Stomach (tissue), 9 donors: ENCODE data around the gene TUBA1A. TPM values are rescaled to one million over a fixed set of nuclear protein-coding genes. Genes with fewer than 3 reads are reported as not detected.
"Not testable (repeated sequence)": the region's sequence is repeated elsewhere in the genome, so short reads cannot be mapped to it uniquely, and the experiment has no call there.

Experiments
- DNase-seq, 2 donors: peaks; one replicate each; pipeline versions ENCODE4 v3.0.0 to v3.0.0-alpha.2; 2013 to 2019
- H3K27ac ChIP-seq, 5 donors: fragments of 200-600 bp in 4 of 5; sonication (generic) in 4 of 5; one replicate each; pipeline ENCODE4 v1.5.1; 2013 to 2019; ENCODE audit warnings: mild to moderate bottlenecking in 1 of 5, moderate library complexity in 1 of 5
- H3K27me3 ChIP-seq, 3 donors: fragments of 200-600 bp; sonication (generic); one replicate each; pipeline ENCODE4 v1.5.1; 2017 to 2019; ENCODE audit warnings: mixed run types in 1 of 3
- H3K36me3 ChIP-seq, 4 donors: fragments of 200-600 bp; sonication (generic); 1 replicate in 3 of 4; 2 replicates in 1 of 4; pipeline ENCODE4 v1.5.1; 2016 to 2019
- H3K4me1 ChIP-seq, 4 donors: fragments of 200-600 bp; sonication (generic); one replicate each; pipeline ENCODE4 v1.5.1; 2016 to 2019
- H3K4me3 ChIP-seq, 4 donors: fragments of 200-600 bp; sonication (generic) in 3 of 4; one replicate each; pipeline ENCODE4 v1.5.1; 2016 to 2019; ENCODE audit warnings: mild to moderate bottlenecking in 1 of 4
- H3K9me3 ChIP-seq, 4 donors: fragments of 200-600 bp; sonication (generic); one replicate each; pipeline ENCODE4 v1.5.1; 2016 to 2019
- CTCF ChIP-seq, 7 experiments: fragments of 450-650 bp in 4 of 7; fragments of 200-600 bp in 3 of 7; sonication (generic) in 3 of 7; IDR thresholded peaks; one replicate each; pipeline ENCODE4 v1.5.1; 2016 to 2019; ENCODE audit warnings: antibody characterized with exemption in 7 of 7, control low read depth in 2 of 7, mild to moderate bottlenecking in 1 of 7
- EP300 ChIP-seq: sonication (generic); formaldehyde crosslinking; IDR thresholded peaks from one replicate; pipeline ENCODE4 v1.6.1; 2017; ENCODE audit warnings: antibody characterized with exemption
- POLR2A ChIP-seq, 4 donors: fragments of 450-650 bp; IDR thresholded peaks; one replicate each; pipeline ENCODE4 v1.6.1; 2016; ENCODE audit warnings: antibody characterized with exemption in 4 of 4, control low read depth in 2 of 4, mild to moderate bottlenecking in 1 of 4, moderate library complexity in 1 of 4
- POLR2AphosphoS5 ChIP-seq, 3 donors: sonication (generic); formaldehyde crosslinking; IDR thresholded peaks; one replicate each; pipeline ENCODE4 v1.6.1; 2016; ENCODE audit warnings: antibody characterized with exemption in 3 of 3
- WGBS, 5 donors: extraction: QIAGEN DNeasy Blood & Tissue Kit in 3 of 5; methylation state at CpG; one replicate each; pipeline versions ENCODE4 v1.1.5 to v1.1.7; 2013 to 2018; 5-methylcytosine and 5-hydroxymethylcytosine counted together
- intact Hi-C: fragments of 100-400 bp; cut with DNase I; formaldehyde crosslinking; loops from one replicate; pipeline ENCODE4 v1.15.1; 2023; ENCODE audit warnings: low total_unique reads
- polyA plus RNA-seq, 3 donors: library from polyadenylated mRNA; stranded (reverse); fragments of 200-250 nt; gene quantifications; one replicate each; pipeline ENCODE4 v1.2.3, GENCODE V29; 2013
- total RNA-seq, 5 donors: library from RNA; depleted of rRNA; stranded (reverse); fragments of >200 nt; gene quantifications; one replicate each; pipeline versions ENCODE4 v1.1.0 to v1.2.3, GENCODE V29; 2014 to 2016
- donor health status: healthy with polysubstance abuse.
- donor health status: Bipolar disorder and iron deficiency.
- donor health status: healthy.

Gene TUBA1A
- total and polyA plus RNA-seq, 8 donors, result 64.5 to 279 (median 117) TPM

DNA sequence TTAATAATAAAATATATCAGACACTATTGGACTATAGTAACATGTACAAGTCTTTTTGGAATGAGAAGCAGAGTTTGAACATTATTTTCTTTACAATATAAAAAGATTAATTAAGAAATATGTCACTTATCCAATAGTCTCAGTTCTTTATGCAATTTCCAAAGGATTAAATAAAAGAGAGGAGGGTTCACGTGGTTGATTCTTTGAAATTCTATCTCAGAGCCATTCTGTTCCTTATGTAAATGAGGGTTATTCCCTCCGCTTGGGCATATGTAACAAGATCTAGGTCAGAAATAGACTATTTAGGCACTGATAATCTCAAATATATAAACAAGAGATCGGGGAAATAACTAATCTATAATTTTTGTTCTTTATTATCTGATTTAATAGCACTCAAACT is 2.1 kb upstream of the TUBA1A start:
- no peaks in the 10 kb centered on the region for H3K27me3 ChIP-seq
- WGBS, 5 donors, result 49 to 76% (median 61%) methylated on average over 3 of the region's 3 CpGs
- TF ChIP-seq POLR2A (IDR thresholded peaks at IDR 0.05) (no peak), POLR2AphosphoS5 (IDR thresholded peaks at IDR 0.05) (no peak), CTCF (IDR thresholded peaks at IDR 0.05) (no peak), EP300 (no peak)
- no peaks in the 10 kb centered on the region for H3K9me3 ChIP-seq
- no peak overlapping the region for H3K4me3 ChIP-seq
- no peak overlapping the region for H3K27ac ChIP-seq
- intact Hi-C loops, result no loop called here
- H3K36me3 ChIP-seq, result peaks cover 4 to 10% (median 6%) of the 10 kb centered on the region in 4 donors
- no peak for DNase-seq
- H3K4me1 ChIP-seq, result peaks cover 7 to 35% (median 25%) of the 10 kb centered on the region in 4 donors

- Histone ChIP-seq H3K9me3 (no peaks in the 10 kb centered on the region), H3K36me3 (peaks cover 7 to 19% (median 15%) of the 10 kb centered on the region in 4 donors), H3K27ac (peak overlapping the region in 4 of 5 donors; percentile 95 to 98 (median 98)), H3K27me3 (no peaks in the 10 kb centered on the region), H3K4me3 (peak overlapping the region in 3 of 4 donors; percentile 68 to 95 (median 84)), H3K4me1 (peaks cover 7 to 38% (median 25%) of the 10 kb centered on the region in 4 donors)
- no peak for TF ChIP-seq POLR2A (IDR thresholded peaks at IDR 0.05)
- TF ChIP-seq EP300, result no peak
- no peak for TF ChIP-seq CTCF (IDR thresholded peaks at IDR 0.05)
- TF ChIP-seq POLR2AphosphoS5 (IDR thresholded peaks at IDR 0.05), result no peak
- peak in 1 of 2 donors; percentile 40 for DNase-seq
- 82 to 87% (median 83%) methylated on average over 12 of the region's 12 CpGs for WGBS, 5 donors
- intact Hi-C loops, result no loop called here
Observed at GRCh38 chr12:49189731-49190716, 1.1 kb upstream of the TUBA1A start.

DNA sequence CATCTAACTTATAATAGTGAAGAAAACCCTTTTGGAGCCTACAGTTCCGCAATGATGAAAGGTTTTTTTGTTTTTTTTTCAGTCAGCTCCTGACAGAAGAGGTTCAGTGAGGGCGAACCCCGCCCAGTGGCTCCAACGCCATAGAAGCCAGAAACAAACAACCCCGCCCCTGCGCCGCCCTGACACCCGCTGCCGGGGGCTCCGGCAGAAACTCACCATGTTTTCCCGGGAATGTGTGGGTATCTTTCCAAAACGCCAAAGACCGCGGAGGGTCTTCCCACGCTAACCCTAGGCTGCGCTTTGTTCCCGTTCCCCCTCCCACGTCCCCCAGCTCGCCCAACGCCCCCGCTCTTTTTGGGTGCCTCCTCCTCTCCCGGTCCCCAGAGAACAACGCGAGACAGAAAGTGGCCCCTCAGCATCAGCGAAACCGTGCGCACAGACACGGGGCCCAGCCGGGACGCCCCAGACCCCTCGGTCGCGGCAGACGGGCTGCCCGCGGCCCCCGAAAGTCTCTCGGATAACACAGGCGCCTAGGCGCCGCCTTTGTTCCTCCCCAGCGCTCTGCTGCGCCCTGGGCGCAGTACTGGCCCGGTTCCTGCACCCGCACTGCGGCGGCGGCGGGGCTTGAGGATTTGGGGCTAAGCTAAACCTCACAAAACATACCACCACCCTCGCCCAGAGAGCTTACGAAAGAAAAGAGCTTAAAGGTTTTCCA is 522 bp downstream of the TUBA1A start:
- TF ChIP-seq POLR2AphosphoS5 (IDR thresholded peaks at IDR 0.05) (peak in 2 of 3 donors; percentile 27 to 41), POLR2A (IDR thresholded peaks at IDR 0.05) (no peak)
- H3K27ac ChIP-seq, result peak overlapping the region; percentile 90 to 98 (median 98)
- H3K9me3 ChIP-seq, result no peaks in the 10 kb centered on the region
- intact Hi-C loops, result no loop called here
- peak; percentile 67 to 93 for DNase-seq
- H3K4me3 ChIP-seq, result peak overlapping the region; percentile 68 to 95 (median 82)
- 0 to 1% (median 0%) methylated on average over 10 to 52 of the region's 52 CpGs for WGBS, 5 donors
- no peaks in the 10 kb centered on the region for H3K27me3 ChIP-seq
- H3K4me1 ChIP-seq, result peaks cover 7 to 38% (median 25%) of the 10 kb centered on the region in 4 donors
- H3K36me3 ChIP-seq, result peaks cover 10 to 30% (median 28%) of the 10 kb centered on the region in 4 donors

DNA sequence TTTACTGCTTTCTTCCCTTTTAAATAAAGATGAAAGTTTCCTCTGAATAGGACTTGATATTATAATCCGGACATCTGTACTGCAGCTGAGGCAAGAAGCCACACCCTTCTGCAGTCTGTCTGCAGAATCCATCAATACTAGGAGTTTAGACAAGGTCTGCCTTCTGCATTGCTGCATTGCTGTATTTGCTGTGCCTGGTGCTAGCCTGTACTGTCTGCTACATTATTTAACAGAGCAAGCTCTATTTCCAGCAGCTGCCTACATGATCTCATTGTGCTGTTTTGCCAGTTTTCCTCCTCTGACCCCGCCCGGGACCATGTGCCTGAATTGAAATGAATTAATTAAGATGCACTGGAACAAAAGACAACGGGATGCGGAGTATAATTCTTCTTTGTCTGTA is 1.7 kb downstream of the TUBA1A start:
- Histone ChIP-seq H3K27ac (peak overlapping the region in 4 of 5 donors; percentile 95 to 98 (median 98)), H3K27me3 (no peaks in the 10 kb centered on the region), H3K36me3 (peaks cover 10 to 30% (median 28%) of the 10 kb centered on the region in 4 donors), H3K9me3 (no peaks in the 10 kb centered on the region), H3K4me3 (peak overlapping the region in 3 of 4 donors; percentile 68 to 95 (median 80)), H3K4me1 (peaks cover 7 to 38% (median 25%) of the 10 kb centered on the region in 4 donors)
- intact Hi-C loops, result no loop called here
- peak in 1 of 2 donors; percentile 87 for DNase-seq
- WGBS, 5 donors, result 24 to 46% (median 34%) methylated on average over 5 of the region's 5 CpGs
- TF ChIP-seq EP300 (no peak), CTCF (IDR thresholded peaks at IDR 0.05) (no peak), POLR2AphosphoS5 (IDR thresholded peaks at IDR 0.05) (no peak), POLR2A (IDR thresholded peaks at IDR 0.05) (no peak)

DNA sequence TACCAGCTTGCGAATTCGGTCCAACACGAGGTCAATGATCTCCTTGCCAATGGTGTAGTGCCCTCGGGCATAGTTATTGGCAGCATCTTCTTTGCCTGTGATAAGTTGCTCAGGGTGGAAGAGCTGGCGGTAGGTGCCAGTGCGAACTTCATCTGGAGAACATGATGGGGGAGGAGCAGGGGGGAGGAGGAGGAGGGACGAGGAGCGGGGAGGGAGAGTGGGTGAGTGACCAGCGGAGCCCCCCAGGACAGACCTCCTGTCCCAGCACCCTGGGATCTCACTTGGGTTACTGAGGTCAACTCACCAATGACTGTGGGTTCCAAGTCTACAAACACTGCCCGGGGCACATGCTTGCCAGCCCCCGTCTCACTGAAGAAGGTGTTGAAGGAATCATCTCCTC is 2.6 kb downstream of the TUBA1A start:
- H3K27me3 ChIP-seq, result not testable (repeated sequence)

GRCh38 chr12:49184697-49185096 is 4.2 kb downstream of the TUBA1A start:
- H3K4me3 ChIP-seq, H3K27me3 ChIP-seq, H3K9me3 ChIP-seq, DNase-seq, H3K27ac ChIP-seq, intact Hi-C loops: not testable (repeated sequence)
- Histone ChIP-seq H3K36me3 (peaks cover 10 to 30% (median 28%) of the 10 kb centered on the region in 4 donors), H3K4me1 (peaks cover 7 to 34% (median 24%) of the 10 kb centered on the region in 4 donors)
- WGBS, 5 donors, result 70 to 87% (median 79%) methylated on average over 1 of the region's 1 CpG

More for the DNA sequence above, 2.6 kb downstream of the TUBA1A start:
- peaks cover 7 to 38% (median 25%) of the 10 kb centered on the region in 4 donors for H3K4me1 ChIP-seq
- peak overlapping the region in 2 of 4 donors; percentile 68 to 80 for H3K4me3 ChIP-seq
- peaks cover 10 to 30% (median 28%) of the 10 kb centered on the region in 4 donors for H3K36me3 ChIP-seq
- WGBS, 5 donors, result 83 to 93% (median 89%) methylated on average over 10 to 11 of the region's 11 CpGs
- DNase-seq, H3K9me3 ChIP-seq, H3K27ac ChIP-seq, intact Hi-C loops: not testable (repeated sequence)

GRCh38 chr12:49183214-49183950 is 5.5 kb downstream of the TUBA1A start:
- peaks cover 10 to 30% (median 28%) of the 10 kb centered on the region in 4 donors for H3K36me3 ChIP-seq
- 85 to 91% (median 87%) methylated on average over 15 of the region's 15 CpGs for WGBS, 5 donors
- H3K27ac ChIP-seq, H3K27me3 ChIP-seq, H3K9me3 ChIP-seq, DNase-seq, intact Hi-C loops, H3K4me3 ChIP-seq: not testable (repeated sequence)
- H3K4me1 ChIP-seq, result peaks cover 7 to 23% (median 16%) of the 10 kb centered on the region in 4 donors
